ENCODE measurements around the gene DCHS1.

GRCh38 chr11:6658647-6659046, 3.0 kb upstream of the DCHS1 start:
- no peak for TF ChIP-seq SUZ12 (IDR thresholded peaks at IDR 0.05)
- TF ChIP-seq FOXM1 (IDR thresholded peaks at IDR 0.05; ENCODE audit: borderline replicate concordance) = no peak
- no peak for TF ChIP-seq TARDBP (IDR thresholded peaks at IDR 0.05)
- TF ChIP-seq L3MBTL2 (conservative IDR thresholded peaks at IDR 0.05) = no peak
- no peak for TF ChIP-seq NFRKB (IDR thresholded peaks at IDR 0.05)
- no peak for TF ChIP-seq FOXA1 (IDR thresholded peaks at IDR 0.05)
- TF ChIP-seq ELF4 (IDR thresholded peaks at IDR 0.05) = no peak
- TF ChIP-seq FOXK2 (IDR thresholded peaks at IDR 0.05) = no peak
- TF ChIP-seq BHLHE40 (IDR thresholded peaks at IDR 0.05; ENCODE audit: borderline replicate concordance) = no peak
- no peak for TF ChIP-seq CTBP1 (IDR thresholded peaks at IDR 0.05; ENCODE audit: borderline replicate concordance)
- TF ChIP-seq SP1 (IDR thresholded peaks at IDR 0.05) = no peak
- TF ChIP-seq HDGF (IDR thresholded peaks at IDR 0.05; ENCODE audit: borderline replicate concordance) = no peak
- no peak for TF ChIP-seq LEF1 (IDR thresholded peaks at IDR 0.05; ENCODE audit: borderline replicate concordance)
